H1 (cell line): ENCODE data around the gene AGAP1. TPM values are rescaled to one million over a fixed set of nuclear protein-coding genes. Genes with fewer than 3 reads are reported as not detected.

Source experiments
- CTCF ChIA-PET: fragments of 300-600 bp; sonication (Branson Sonifier 250); formaldehyde crosslinking; loops from one replicate; lab custom pipeline; 2021; ENCODE audit not compliant: partially characterized antibody; lab: Charles Lee
- POLR2A ChIA-PET: fragments of 300-600 bp; sonication (Branson Sonifier 250); formaldehyde crosslinking; loops from one replicate; lab custom pipeline; 2021; ENCODE audit warnings: inconsistent platforms; ENCODE audit not compliant: partially characterized antibody; lab: Charles Lee
- DNase-seq, 2 experiments: peaks; one replicate each; pipeline versions ENCODE4 v3.0.0 to v3.0.0-alpha.2; 2010 to 2022; ENCODE audit warnings: low spot score in 2 of 2, low read depth in 1 of 2, mixed read lengths in 1 of 2
- FAIRE-seq: peaks from 2 replicates; lab custom pipeline; 2011; peaks lifted over from hg19 to GRCh38; lab: Jason Lieb, UNC
- H2AFZ ChIP-seq: 2 replicates; pipeline ENCODE4 v1.8.1; 2012; ENCODE audit warnings: low read length, inconsistent platforms
- H2AK5ac ChIP-seq: 2 replicates; pipeline ENCODE4 v1.6.1; 2013; ENCODE audit warnings: low read depth, low read length
- H2BK120ac ChIP-seq: replicated peaks from 2 replicates; pipeline ENCODE3; 2013; ENCODE audit warnings: low read depth, low read length, inconsistent platforms
- H2BK12ac ChIP-seq: 2 replicates; pipeline ENCODE4 v1.6.1; 2013; ENCODE audit warnings: low read depth, low read length
- H2BK15ac ChIP-seq: 2 replicates; pipeline ENCODE4 v1.6.1; 2013; ENCODE audit warnings: low read length
- H2BK20ac ChIP-seq: 2 replicates; pipeline ENCODE4 v1.6.1; 2013; ENCODE audit warnings: low read length
- H2BK5ac ChIP-seq: 2 replicates; pipeline ENCODE4 v1.6.1; 2013; ENCODE audit warnings: low read depth, low read length
- H3K14ac ChIP-seq: 2 replicates; pipeline ENCODE4 v1.6.1; 2013; ENCODE audit warnings: inconsistent platforms; ENCODE audit not compliant: insufficient read length
- H3K18ac ChIP-seq: 2 replicates; pipeline ENCODE4 v1.6.1; 2013; ENCODE audit warnings: low read length; ENCODE audit errors: extremely low read depth
- H3K23ac ChIP-seq: 2 replicates; pipeline ENCODE4 v1.6.1; 2013; ENCODE audit warnings: inconsistent platforms; ENCODE audit not compliant: insufficient read length
- H3K23me2 ChIP-seq: 2 replicates; pipeline ENCODE4 v1.6.1; 2013; ENCODE audit warnings: low read depth, low read length
- H3K27ac ChIP-seq: 2 replicates; pipeline ENCODE4 v1.6.1; 2011; ENCODE audit warnings: low read depth, low read length, inconsistent platforms
- H3K27me3 ChIP-seq, 4 experiments: replicated peaks in 1 of 4; 1 replicate in 1 of 4; 2 replicates in 3 of 4; pipeline versions ENCODE4 v1.6.1 to v1.8.1; 2011 to 2013; ENCODE audit warnings: low read length in 3 of 4, mild to moderate bottlenecking in 3 of 4, inconsistent platforms in 2 of 4, mixed read lengths in 2 of 4, moderate library complexity in 1 of 4; ENCODE audit not compliant: control insufficient read depth in 3 of 4, insufficient read depth in 3 of 4; ENCODE audit errors: extremely low read depth in 1 of 4
- H3K36me3 ChIP-seq, 4 experiments: 2 replicates each; pipeline versions ENCODE4 v1.6.1 to v1.8.1; 2011 to 2013; ENCODE audit warnings: mild to moderate bottlenecking in 4 of 4, low read length in 3 of 4, moderate library complexity in 2 of 4, control low read depth in 1 of 4, inconsistent platforms in 1 of 4; ENCODE audit not compliant: insufficient read depth in 4 of 4, control insufficient read depth in 2 of 4
- H3K4ac ChIP-seq: replicated peaks from 2 replicates; pipeline ENCODE3; 2013; ENCODE audit warnings: low read length, low read depth, mixed read lengths, inconsistent platforms; ENCODE audit not compliant: insufficient read length
- H3K4me1 ChIP-seq, 4 experiments: replicated peaks in 1 of 4; 1 replicate in 1 of 4; 2 replicates in 3 of 4; pipeline versions ENCODE4 v1.6.1 to v1.8.1; 2011 to 2013; ENCODE audit warnings: low read length in 3 of 4, inconsistent platforms in 2 of 4, mixed read lengths in 1 of 4; ENCODE audit not compliant: insufficient read depth in 4 of 4, control insufficient read depth in 3 of 4
- H3K4me2 ChIP-seq, 2 experiments: 2 replicates each; pipeline versions ENCODE4 v1.6.1 to v1.8.1; 2011 to 2013; ENCODE audit warnings: low read depth in 2 of 2, low read length in 2 of 2, control low read depth in 1 of 2, inconsistent platforms in 1 of 2, mild to moderate bottlenecking in 1 of 2; ENCODE audit not compliant: insufficient read depth in 1 of 2
- H3K4me3 ChIP-seq, 4 experiments: fragments of 200-600, 300-600 bp in 1 of 4; sonication (generic), shearing (Covaris generic), sonication (Bioruptor Twin) in 1 of 4; 2 replicates each; pipeline versions ENCODE4 v1.5.1 to v1.8.1; 2011 to 2016; ENCODE audit warnings: low read length in 4 of 4, low read depth in 3 of 4, control low read depth in 2 of 4, inconsistent platforms in 2 of 4, mild to moderate bottlenecking in 2 of 4, mixed read lengths in 1 of 4, moderate library complexity in 1 of 4; ENCODE audit not compliant: insufficient read depth in 2 of 4; ENCODE audit errors: extremely low read depth in 1 of 4
- H3K56ac ChIP-seq: replicated peaks from 2 replicates; pipeline ENCODE3; 2013; ENCODE audit warnings: low read depth, mild to moderate bottlenecking, mixed read lengths, low read length, inconsistent platforms; ENCODE audit not compliant: insufficient read length
- H3K79me1 ChIP-seq: 2 replicates; pipeline ENCODE4 v1.6.1; 2013; ENCODE audit warnings: low read depth, low read length, control low read depth
- H3K79me2 ChIP-seq, 2 experiments: 2 replicates each; pipeline versions ENCODE4 v1.6.1 to v1.8.1; 2012 to 2013; ENCODE audit warnings: low read length in 2 of 2, mild to moderate bottlenecking in 2 of 2, inconsistent platforms in 1 of 2; ENCODE audit not compliant: insufficient read depth in 2 of 2, control insufficient read depth in 1 of 2
- H3K9ac ChIP-seq, 4 experiments: replicated peaks in 1 of 4; 1 replicate in 1 of 4; 2 replicates in 3 of 4; pipeline versions ENCODE4 v1.6.1 to v1.8.1; 2011 to 2013; ENCODE audit warnings: low read depth in 3 of 4, low read length in 3 of 4, control low read depth in 2 of 4, mild to moderate bottlenecking in 2 of 4, moderate library complexity in 2 of 4, inconsistent platforms in 1 of 4; ENCODE audit errors: extremely low read depth in 1 of 4
- H3K9me3 ChIP-seq, 2 experiments: 2 replicates each; pipeline versions ENCODE4 v1.6.1 to v1.8.1; 2012 to 2013; ENCODE audit warnings: mild to moderate bottlenecking in 2 of 2, moderate library complexity in 2 of 2, control low read depth in 1 of 2, inconsistent platforms in 1 of 2, low read depth in 1 of 2, low read length in 1 of 2, mixed read lengths in 1 of 2; ENCODE audit not compliant: insufficient read depth in 2 of 2
- H4K20me1 ChIP-seq, 2 experiments: replicated peaks in 1 of 2; 2 replicates each; pipeline versions ENCODE3 to v1.8.1; 2011 to 2013; ENCODE audit warnings: inconsistent platforms in 2 of 2, low read length in 2 of 2, mild to moderate bottlenecking in 1 of 2; ENCODE audit not compliant: insufficient read depth in 2 of 2, control insufficient read depth in 1 of 2
- H4K5ac ChIP-seq: 2 replicates; pipeline ENCODE4 v1.6.1; 2013; ENCODE audit warnings: low read length, low read depth, mixed read lengths, inconsistent platforms; ENCODE audit not compliant: insufficient read length
- H4K8ac ChIP-seq: 2 replicates; pipeline ENCODE4 v1.8.0; 2013; ENCODE audit warnings: mild to moderate bottlenecking, moderate library complexity, low read length, inconsistent platforms; ENCODE audit not compliant: insufficient read depth; ENCODE audit errors: extremely low read depth
- H4K91ac ChIP-seq: replicated peaks from 2 replicates; pipeline ENCODE3; 2013; ENCODE audit warnings: low read length, mixed read lengths, inconsistent platforms; ENCODE audit not compliant: insufficient read length
- ATF3 ChIP-seq: IDR thresholded peaks from 2 replicates; pipeline ENCODE4 v1.6.1; 2011; ENCODE audit warnings: low read depth, mild to moderate bottlenecking, low read length; ENCODE audit not compliant: insufficient read depth
- JUN ChIP-seq: IDR thresholded peaks from 2 replicates; pipeline ENCODE4 v1.6.1; 2011; ENCODE audit warnings: low read depth, mild to moderate bottlenecking, improper control_type of control experiment, low read length
- PHF8 ChIP-seq: fragments of 200-600 bp; sonication (generic); conservative IDR thresholded peaks from 2 replicates; pipeline ENCODE4 v1.7.1; 2012; ENCODE audit warnings: low read depth, mild to moderate bottlenecking, inconsistent platforms, low read length, moderate library complexity
- SIN3A ChIP-seq, 2 experiments: IDR thresholded peaks in 1 of 2; conservative IDR thresholded peaks in 1 of 2; 2 replicates each; pipeline ENCODE4 v1.6.1; 2011 to 2012; ENCODE audit warnings: low read length in 2 of 2, improper control_type of control experiment in 1 of 2, low read depth in 1 of 2, mild to moderate bottlenecking in 1 of 2
- TCF12 ChIP-seq: IDR thresholded peaks from 2 replicates; pipeline ENCODE4 v1.6.1; 2011; ENCODE audit warnings: low read depth, mild to moderate bottlenecking, low read length
- USF2 ChIP-seq: IDR thresholded peaks from 2 replicates; pipeline ENCODE4 v1.6.1; 2011; ENCODE audit warnings: low read length, improper control_type of control experiment
- WGBS, 2 experiments: shearing (Covaris generic) in 1 of 2; methylation state at CpG; one replicate each; pipeline versions ENCODE4 v1.1.6 to v1.1.7; 2013 to 2015; ENCODE audit warnings: low lambda C conversion rate in 2 of 2, mixed read lengths in 2 of 2, inconsistent platforms in 1 of 2, low coverage in 1 of 2, missing lambda C conversion rate in 1 of 2; ENCODE audit not compliant: insufficient replicate concordance in 2 of 2, insufficient coverage in 1 of 2, insufficient read length in 1 of 2; ENCODE audit errors: extremely low coverage in 1 of 2, missing lambda C conversion rate in 1 of 2; 5-methylcytosine and 5-hydroxymethylcytosine counted together
- polyA plus RNA-seq, 7 experiments: library from polyadenylated mRNA; depleted of rRNA in 3 of 7; stranded (reverse) in 5 of 7; unstranded in 2 of 7; fragments of >200 nt in 5 of 7; fragments of 200-250 nt in 2 of 7; gene quantifications; 1 replicate in 5 of 7; 2 replicates in 1 of 7; 4 replicates in 1 of 7; pipeline versions ENCODE4 v1.2.1 to v1.2.3, GENCODE V29; 2011 to 2013; ENCODE audit warnings: missing spikeins in 2 of 7, mixed read lengths in 2 of 7
- total RNA-seq: library from RNA; stranded (reverse); fragmentation: NEBNext Ultra II Directional; extraction: Animal tissue kit (Norgen Biotek cat#: 25700); gene quantifications from 2 replicates; pipeline ENCODE4 v1.2.1, GENCODE V29; 2021

The AGAP1 gene
- total and polyA plus RNA-seq, 2 of the 8 experiments (the other 6 are each of a cell fraction or from before 2014, with no cell fraction given): 18.1 to 39.4 TPM

- FAIRE-seq: no peak
- no peak overlapping the region for H3K27ac ChIP-seq
- no peak overlapping the region for H2BK12ac ChIP-seq
- no peak for DNase-seq
- H3K4ac ChIP-seq: no peak overlapping the region
- peaks cover 0 to 8% (median 0%) of the 10 kb centered on the region in 4 experiments; a peak in 4 of 7 replicates for H3K4me1 ChIP-seq
- H2BK15ac ChIP-seq: no peak overlapping the region
- H2BK20ac ChIP-seq: no peak overlapping the region
- H4K20me1 ChIP-seq: peaks cover 2 to 4% of the 10 kb centered on the region in 2 experiments
- no peaks in the 10 kb centered on the region for H3K79me2 ChIP-seq
- H2BK120ac ChIP-seq: no peak overlapping the region
- ChIA-PET POLR2A (no interaction called here), CTCF (interaction anchor here (1.1 to 1.8 kb wide), 6 partner anchors 19 to 323 kb away, joined by 3 to 6 read pairs (median 4); no protein-coding TSS in a partner anchor)
- H3K56ac ChIP-seq: no peak overlapping the region
- H3K4me2 ChIP-seq: no peak overlapping the region
- H3K23ac ChIP-seq: no peak overlapping the region
- no peaks in the 10 kb centered on the region for H3K27me3 ChIP-seq
- no peaks in the 10 kb centered on the region for H3K36me3 ChIP-seq
- 95% methylated on average over 7 of the region's 7 CpGs; no CpG with 5 or more reads in 1 of the 2 experiments for WGBS, 2 experiments
- H3K14ac ChIP-seq: no peak overlapping the region
- no peak overlapping the region for H4K91ac ChIP-seq
- no peak overlapping the region for H4K8ac ChIP-seq
- H3K79me1 ChIP-seq: 0 out of 2 replicates have a peak, but pooled peaks cover 2% of the 10 kb centered on the region
- H2AK5ac ChIP-seq: no peak overlapping the region
- TF ChIP-seq JUN: no peak
- no peak for TF ChIP-seq PHF8
- no peak for TF ChIP-seq ATF3
- TF ChIP-seq SIN3A (conservative IDR thresholded peaks at IDR 0.05 in 1 of 2, IDR thresholded peaks at IDR 0.05 in 1 of 2; ENCODE audit: low read depth in 1 of 2, low read length in 2 of 2): no peak
- no peak for TF ChIP-seq TCF12
- no peak for TF ChIP-seq USF2
- H3K23me2 ChIP-seq: no peaks in the 10 kb centered on the region
- H2BK5ac ChIP-seq: no peak overlapping the region
- H3K4me3 ChIP-seq: no peak overlapping the region
- no peak overlapping the region for H2AFZ ChIP-seq
- no peaks in the 10 kb centered on the region for H3K9me3 ChIP-seq
- no peak overlapping the region for H4K5ac ChIP-seq
- no peak overlapping the region for H3K9ac ChIP-seq
- H3K18ac ChIP-seq: no peak overlapping the region
Measured at GRCh38 chr2:235855011-235855410, 361.2 kb downstream of the AGAP1 start.
